Liver (tissue), 9 donors: ENCODE measurements around the gene NFIL3. TPM values are rescaled to one million over a fixed set of nuclear protein-coding genes. Genes with fewer than 3 reads are reported as not detected.
"Not testable (repeated sequence)": the region's sequence is repeated elsewhere in the genome, so short reads cannot be mapped to it uniquely, and the experiment has no call there.

Experiments
- DNase-seq: peaks from one replicate; pipeline ENCODE4 v3.0.0-alpha.2; 2017; ENCODE audit warnings: low spot score
- H3K27ac ChIP-seq, 2 donors: one replicate each; pipeline ENCODE4 v1.7.0; 2013; ENCODE audit warnings: inconsistent platforms in 2 of 2, low read length in 2 of 2, control low read depth in 1 of 2, low read depth in 1 of 2, mild to moderate bottlenecking in 1 of 2
- H3K27me3 ChIP-seq, 4 donors: one replicate each; pipeline versions ENCODE4 v1.6.1 to v1.7.0; 2013; ENCODE audit warnings: low read length in 3 of 4, inconsistent platforms in 1 of 4, mild to moderate bottlenecking in 1 of 4, moderate library complexity in 1 of 4; ENCODE audit not compliant: control insufficient read depth in 4 of 4, insufficient read depth in 4 of 4
- H3K36me3 ChIP-seq, 4 donors: one replicate each; pipeline versions ENCODE4 v1.6.1 to v1.7.0; 2013; ENCODE audit warnings: low read length in 3 of 4, mild to moderate bottlenecking in 3 of 4, low read depth in 1 of 4, moderate library complexity in 1 of 4; ENCODE audit not compliant: control insufficient read depth in 4 of 4, insufficient read depth in 3 of 4
- H3K4me1 ChIP-seq, 4 donors: one replicate each; pipeline versions ENCODE4 v1.6.1 to v1.7.0; 2013; ENCODE audit warnings: low read length in 3 of 4, mild to moderate bottlenecking in 3 of 4, moderate library complexity in 1 of 4; ENCODE audit not compliant: control insufficient read depth in 4 of 4, insufficient read depth in 4 of 4
- H3K4me3 ChIP-seq, 3 donors: one replicate each; pipeline versions ENCODE4 v1.6.1 to v1.7.0; 2013; ENCODE audit warnings: low read length in 3 of 3, control low read depth in 1 of 3, low read depth in 1 of 3, mild to moderate bottlenecking in 1 of 3
- H3K9ac ChIP-seq, 2 donors: one replicate each; pipeline ENCODE4 v1.7.0; 2013; ENCODE audit warnings: low read length in 2 of 2, mild to moderate bottlenecking in 2 of 2, moderate library complexity in 2 of 2, control low read depth in 1 of 2, low read depth in 1 of 2
- H3K9me3 ChIP-seq, 4 donors: one replicate each; pipeline versions ENCODE4 v1.6.1 to v1.7.0; 2013; ENCODE audit warnings: low read length in 3 of 4; ENCODE audit not compliant: control insufficient read depth in 4 of 4
- CTCF ChIP-seq: fragments of 150-350 bp; IDR thresholded peaks from 2 replicates; pipeline ENCODE4 v1.5.1; 2017; ENCODE audit warnings: improper control_type of control experiment, low read depth, low read length; ENCODE audit not compliant: missing input control
- FOXA1 ChIP-seq: IDR thresholded peaks from 2 replicates; pipeline ENCODE4 v1.6.1; 2016; ENCODE audit warnings: antibody characterized with exemption
- FOXA2 ChIP-seq: IDR thresholded peaks from 2 replicates; pipeline ENCODE4 v1.6.1; 2016; ENCODE audit warnings: antibody characterized with exemption
- HNF4A ChIP-seq, 2 donors: conservative IDR thresholded peaks; 2 replicates each; pipeline ENCODE4 v1.6.1; 2016; ENCODE audit warnings: antibody characterized with exemption in 2 of 2, mild to moderate bottlenecking in 2 of 2
- HNF4G ChIP-seq: IDR thresholded peaks from 2 replicates; pipeline ENCODE4 v1.6.1; 2016; ENCODE audit warnings: antibody characterized with exemption
- NR2F2 ChIP-seq: IDR thresholded peaks from 2 replicates; pipeline ENCODE4 v1.6.1; 2016; ENCODE audit warnings: antibody characterized with exemption
- RAD21 ChIP-seq, 2 donors: IDR thresholded peaks; 2 replicates each; pipeline ENCODE4 v1.6.1; 2016; ENCODE audit warnings: antibody characterized with exemption in 2 of 2, mild to moderate bottlenecking in 2 of 2
- REST ChIP-seq: IDR thresholded peaks from 2 replicates; pipeline ENCODE4 v1.6.1; 2016; ENCODE audit warnings: antibody characterized with exemption, mild to moderate bottlenecking
- RXRA ChIP-seq, 2 donors: IDR thresholded peaks; 2 replicates each; pipeline ENCODE4 v1.6.1; 2017 to 2018; ENCODE audit warnings: antibody characterized with exemption in 2 of 2, mild to moderate bottlenecking in 1 of 2
- SP1 ChIP-seq: IDR thresholded peaks from 2 replicates; pipeline ENCODE4 v1.6.1; 2018; ENCODE audit warnings: antibody characterized with exemption, mild to moderate bottlenecking
- TAF1 ChIP-seq: conservative IDR thresholded peaks from 2 replicates; pipeline ENCODE4 v1.6.1; 2016; ENCODE audit warnings: antibody characterized with exemption, mild to moderate bottlenecking
- YY1 ChIP-seq: IDR thresholded peaks from 2 replicates; pipeline ENCODE4 v1.6.1; 2016; ENCODE audit warnings: antibody characterized with exemption, mild to moderate bottlenecking
- WGBS: extraction: QIAGEN DNeasy Blood & Tissue Kit; methylation state at CpG from one replicate; pipeline ENCODE4 v1.1.7; 2013; 5-methylcytosine and 5-hydroxymethylcytosine counted together
- polyA plus RNA-seq, 2 donors: library from polyadenylated mRNA; stranded (reverse) in 1 of 2; unstranded in 1 of 2; fragments of 200-250 nt in 1 of 2; fragments of >200 nt in 1 of 2; fragmentation: Nextera tagmentation in 1 of 2; extraction: Ambion mirVana in 1 of 2; gene quantifications; one replicate each; pipeline versions ENCODE4 v1.2.1 to v1.2.3, GENCODE V29; 2013 to 2015
- total RNA-seq, 2 donors: library from RNA; depleted of rRNA; stranded (reverse); fragments of >200 nt; gene quantifications; one replicate each; pipeline ENCODE4 v1.2.3, GENCODE V29; 2014
- donor health status: healthy.
- donor health status: healthy.
- donor health status: healthy.
- donor health status: healthy.
- donor health status: healthy.

Gene NFIL3
- total RNA-seq (10 to 100 TPM in 1 of 2 donors, 1 to 10 TPM in 1; 6.6 to 20.2 TPM), polyA plus RNA-seq (10 to 100 TPM in 1 of 2 donors, 1 to 10 TPM in 1; 7.0 to 10.1 TPM)

- Histone ChIP-seq H3K9ac (peak within 1 kb of the TSS; percentile 88 to 95), H3K27ac (peak within 1 kb of the TSS; percentile 99 to 100), H3K9me3 (no peaks in the 10 kb centered on the region), H3K4me3 (peak within 1 kb of the TSS; percentile 71 to 94 (median 92)), H3K27me3 (no peaks in the 10 kb centered on the region), H3K36me3 (no peaks in the 10 kb centered on the region), H3K4me1 (peaks cover 0 to 20% (median 8%) of the 10 kb centered on the region in 4 donors)
- DNase-seq = peak; percentile 77
- TF ChIP-seq HNF4G (no peak), FOXA2 (no peak), YY1 (no peak), RAD21 (IDR thresholded peaks at IDR 0.05) (no peak), TAF1 (no peak), HNF4A (conservative IDR thresholded peaks at IDR 0.05) (no peak), REST (no peak), FOXA1 (no peak)
- under 1% methylated on average over 92 of the region's 92 CpGs for WGBS
Measured at GRCh38 chr9:91423785-91424402, at the start of gene NFIL3. TSS of gene NFIL3 (minus strand) at chr9:91423832. CDS start at chr9:91410734, 13,098 bp downstream.

- WGBS = 82% methylated on average over 3 of the region's 3 CpGs
- H3K4me3 ChIP-seq = not testable (repeated sequence)
Measured at GRCh38 chr9:91471524-91471923, 47.9 kb upstream of the NFIL3 start.

GRCh38 chr9:91465420-91465819 lies 41.8 kb upstream of the NFIL3 start:
- H3K4me3 ChIP-seq = no peak overlapping the region
- H3K9ac ChIP-seq = no peak overlapping the region
- H3K9me3 ChIP-seq = peaks cover 0 to 2% (median 0%) of the 10 kb centered on the region in 4 donors
- H3K4me1 ChIP-seq = no peaks in the 10 kb centered on the region
- H3K27me3 ChIP-seq = no peaks in the 10 kb centered on the region
- no peak overlapping the region for H3K27ac ChIP-seq
- no peak for DNase-seq
- TF ChIP-seq REST = no peak
- TF ChIP-seq CTCF = no peak
- TF ChIP-seq SP1 = no peak
- TF ChIP-seq YY1 = no peak
- no peak for TF ChIP-seq HNF4G
- TF ChIP-seq NR2F2 = no peak
- TF ChIP-seq FOXA1 = no peak
- no peak for TF ChIP-seq RXRA (IDR thresholded peaks at IDR 0.05)
- no peaks in the 10 kb centered on the region for H3K36me3 ChIP-seq
- 74% methylated on average over 2 of the region's 2 CpGs for WGBS

More at GRCh38 chr9:91471524-91471923, 47.9 kb upstream of the NFIL3 start:
- not testable (repeated sequence) for H3K9me3 ChIP-seq, H3K9ac ChIP-seq, DNase-seq, H3K27me3 ChIP-seq, H3K4me1 ChIP-seq, H3K36me3 ChIP-seq, H3K27ac ChIP-seq
